ENCODE data around the gene CAMK2A.

CAMK2A gene

GRCh38 chr5:150264667-150265603, 24.6 kb downstream of the CAMK2A start:
- no peak for DNase-seq (ENCODE audit: low read depth)
- TF ChIP-seq CTCF (IDR thresholded peaks at IDR 0.05; ENCODE audit: low read length, missing control alignments), result no peak
- no peak overlapping the region for H3K4me3 ChIP-seq (replicated peaks; ENCODE audit: low read depth, low read length)

- no peak overlapping the region for H3K4me3 ChIP-seq (replicated peaks; ENCODE audit: low read depth, low read length)
- DNase-seq (ENCODE audit: low read depth), result peak; percentile 81
- no peak for TF ChIP-seq CTCF (IDR thresholded peaks at IDR 0.05; ENCODE audit: low read length, missing control alignments)
Observed at GRCh38 chr5:150263801-150264621, 25.6 kb downstream of the CAMK2A start.

DNA sequence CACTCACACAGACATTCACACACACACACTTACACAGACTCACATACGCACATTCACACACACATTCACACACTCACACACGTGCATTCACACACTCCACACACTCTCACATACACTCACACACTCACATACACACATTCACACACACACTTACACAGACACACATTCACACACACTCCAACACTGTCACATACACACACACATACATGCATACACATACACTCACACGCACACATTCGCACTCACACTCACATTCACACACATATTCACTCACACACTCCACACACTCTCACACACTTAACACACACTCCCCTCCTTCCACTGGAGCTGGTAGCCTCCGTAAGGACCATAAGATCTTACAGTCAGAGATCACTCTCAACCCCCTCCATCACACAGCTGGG, 26.2 kb downstream of the CAMK2A start:
- TF ChIP-seq CTCF (IDR thresholded peaks at IDR 0.05; ENCODE audit: low read length, missing control alignments), result no peak
- no peak overlapping the region for H3K4me3 ChIP-seq (replicated peaks; ENCODE audit: low read depth, low read length)
- no peak for DNase-seq (ENCODE audit: low read depth)

- TF ChIP-seq CTCF (IDR thresholded peaks at IDR 0.05; ENCODE audit: low read length, missing control alignments), result no peak
- H3K4me3 ChIP-seq (replicated peaks; ENCODE audit: low read depth, low read length), result no peak overlapping the region
- no peak for DNase-seq (ENCODE audit: low read depth)
Observed at GRCh38 chr5:150262502-150262901, 27.1 kb downstream of the CAMK2A start.

DNA sequence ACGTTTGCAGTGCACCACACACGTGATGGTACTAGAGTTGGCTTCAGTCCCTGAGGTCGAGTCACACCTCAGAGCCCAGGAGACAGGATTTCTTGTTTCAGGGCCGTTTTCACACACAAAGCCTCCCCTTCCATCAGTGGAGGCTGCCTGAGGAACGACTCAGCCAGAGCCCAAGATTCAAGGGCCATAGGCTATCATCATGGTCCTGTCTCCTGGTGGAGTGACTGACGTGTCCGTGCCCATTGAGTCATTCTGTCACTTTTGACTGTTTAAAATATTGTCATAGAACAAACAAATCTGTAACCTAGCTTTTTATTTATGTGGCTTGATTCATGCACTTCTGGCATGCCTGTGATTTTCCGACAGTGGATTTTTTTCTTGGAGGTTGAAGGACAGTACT, 28.3 kb downstream of the CAMK2A start:
- no peak for TF ChIP-seq CTCF (IDR thresholded peaks at IDR 0.05; ENCODE audit: low read length, missing control alignments)
- DNase-seq (ENCODE audit: low read depth), result no peak

GRCh38 chr5:150258130-150258529, 31.4 kb downstream of the CAMK2A start:
- TF ChIP-seq CTCF (IDR thresholded peaks at IDR 0.05; ENCODE audit: low read length, missing control alignments), result no peak
- no peak overlapping the region for H3K4me3 ChIP-seq (replicated peaks; ENCODE audit: low read depth, low read length)
- DNase-seq (ENCODE audit: low read depth), result no peak

More for the DNA sequence above, 28.3 kb downstream of the CAMK2A start:
- H3K4me3 ChIP-seq (replicated peaks; ENCODE audit: low read depth, low read length), result no peak overlapping the region
